A673 (cell line): ENCODE data around the gene SUSD4. TPM values are rescaled to one million over a fixed set of nuclear protein-coding genes. Genes with fewer than 3 reads are reported as not detected.

Experiments used
- BruUV-seq: library from RNA; stranded (reverse); fragments of 400-500 nt; replicated peaks from 2 replicates; lab custom pipeline; 2021; lab: Mats Ljungman, UMichigan
- CTCF ChIA-PET: fragments of 300-600 bp; sonication (Branson Sonifier 250); formaldehyde crosslinking; loops from one replicate; lab custom pipeline; 2022; ENCODE audit warnings: antibody characterized with exemption; lab: Charles Lee
- POLR2A ChIA-PET: fragments of 300-600 bp; sonication (Branson Sonifier 250); formaldehyde crosslinking; loops from one replicate; lab custom pipeline; 2022; ENCODE audit warnings: antibody characterized with exemption; ENCODE audit not compliant: low non-redundant PET; lab: Charles Lee
- DNase-seq: peaks from one replicate; pipeline ENCODE4 v3.0.0-alpha.2; 2015; ENCODE audit warnings: low spot score
- H3K27ac ChIP-seq: fragments of 200-600 bp; sonication (generic); 2 replicates; pipeline ENCODE4 v1.5.1; 2016; ENCODE audit warnings: mixed run types, low read depth, mild to moderate bottlenecking, mixed read lengths, antibody characterized with exemption, low read length; ENCODE audit not compliant: poor library complexity, severe bottlenecking
- H3K27me3 ChIP-seq: fragments of 200-600 bp; sonication (generic); replicated peaks from 2 replicates; pipeline ENCODE4 v1.6.1; 2017; ENCODE audit warnings: mixed run types, low read depth, mild to moderate bottlenecking, mixed read lengths, antibody characterized with exemption, low read length; ENCODE audit not compliant: insufficient read depth, poor library complexity
- H3K36me3 ChIP-seq: fragments of 200-600 bp; sonication (generic); 2 replicates; pipeline ENCODE4 v1.6.1; 2016; ENCODE audit warnings: mixed run types, mild to moderate bottlenecking, mixed read lengths, antibody characterized with exemption, low read length; ENCODE audit not compliant: insufficient read depth, poor library complexity, severe bottlenecking
- H3K4me1 ChIP-seq: fragments of 200-600 bp; sonication (generic); 2 replicates; pipeline ENCODE4 v1.6.1; 2017; ENCODE audit warnings: mixed run types, mild to moderate bottlenecking, mixed read lengths, antibody characterized with exemption, low read length; ENCODE audit not compliant: insufficient read depth, poor library complexity, severe bottlenecking
- H3K4me3 ChIP-seq: fragments of 200-600 bp; sonication (generic); 2 replicates; pipeline ENCODE4 v1.5.1; 2016; ENCODE audit warnings: low read depth, mixed run types, mild to moderate bottlenecking, mixed read lengths, low read length; ENCODE audit not compliant: poor library complexity, severe bottlenecking
- H3K9me3 ChIP-seq: fragments of 200-600 bp; sonication (generic); 2 replicates; pipeline ENCODE4 v1.6.1; 2016; ENCODE audit warnings: mixed run types, low read depth, mild to moderate bottlenecking, mixed read lengths, antibody characterized with exemption, low read length; ENCODE audit not compliant: poor library complexity, severe bottlenecking
- CTCF ChIP-seq: fragments of 300-800, 200-600 bp; sonication (generic); conservative IDR thresholded peaks from 2 replicates; pipeline ENCODE4 v1.5.1; 2017; ENCODE audit warnings: low read depth, mild to moderate bottlenecking, antibody characterized with exemption, low read length, moderate library complexity, mixed read lengths
- EZH2 ChIP-seq: fragments of 200-600 bp; sonication (generic); IDR thresholded peaks from 2 replicates; pipeline ENCODE4 v1.6.1; 2017; ENCODE audit warnings: borderline replicate concordance, low read depth, mild to moderate bottlenecking, mixed read lengths, antibody characterized with exemption, low read length; ENCODE audit not compliant: poor library complexity, severe bottlenecking
- intact Hi-C: fragments of 100-400 bp; cut with micrococcal nuclease; formaldehyde crosslinking; loops from one replicate; pipeline ENCODE4 v1.10.0; 2022; ENCODE audit not compliant: unreplicated experiment
- total RNA-seq: library from RNA; stranded (reverse); gene quantifications from 2 replicates; pipeline ENCODE4 v1.2.3, GENCODE V29; 2021

SUSD4 gene
- total RNA-seq, 1 experiment from 2014 or later = not detected

GRCh38 chr1:223231011-223231572, 132.9 kb downstream of the SUSD4 start:
- no peak overlapping the region for H3K4me3 ChIP-seq
- H3K9me3 ChIP-seq = no peaks in the 10 kb centered on the region
- no peak for TF ChIP-seq CTCF
- TF ChIP-seq EZH2 = no peak
- no peaks in the 10 kb centered on the region for H3K27me3 ChIP-seq
- ChIA-PET POLR2A (no interaction called here), CTCF (no interaction called here)
- no peak for DNase-seq
- BruUV-seq = no TSS peak
- no peaks in the 10 kb centered on the region for H3K36me3 ChIP-seq
- H3K27ac ChIP-seq = no peak overlapping the region
- intact Hi-C loops = no loop called here
- no peaks in the 10 kb centered on the region for H3K4me1 ChIP-seq

GRCh38 chr1:223230161-223230881, 133.7 kb downstream of the SUSD4 start:
- no peak for DNase-seq
- H3K4me3 ChIP-seq = no peak overlapping the region
- H3K27ac ChIP-seq = no peak overlapping the region
- H3K4me1 ChIP-seq = no peaks in the 10 kb centered on the region
- intact Hi-C loops = no loop called here
- H3K27me3 ChIP-seq = no peaks in the 10 kb centered on the region
- TF ChIP-seq CTCF = no peak
- no peak for TF ChIP-seq EZH2
- no peaks in the 10 kb centered on the region for H3K9me3 ChIP-seq
- BruUV-seq = no TSS peak
- ChIA-PET POLR2A (no interaction called here), CTCF (no interaction called here)
- H3K36me3 ChIP-seq = no peaks in the 10 kb centered on the region

GRCh38 chr1:223229756-223230155, 134.2 kb downstream of the SUSD4 start:
- H3K4me3 ChIP-seq = no peak overlapping the region
- BruUV-seq = no TSS peak
- CTCF ChIA-PET = no interaction called here
- intact Hi-C loops = no loop called here
- no peaks in the 10 kb centered on the region for H3K27me3 ChIP-seq
- H3K4me1 ChIP-seq = no peaks in the 10 kb centered on the region
- no peak for DNase-seq
- POLR2A ChIA-PET = no interaction called here
- H3K36me3 ChIP-seq = no peaks in the 10 kb centered on the region
- H3K27ac ChIP-seq = no peak overlapping the region
- TF ChIP-seq CTCF (no peak), EZH2 (no peak)
- H3K9me3 ChIP-seq = no peaks in the 10 kb centered on the region
